OCI-LY7 (cell line): ENCODE results near the gene ZHX3. TPM values are rescaled to one million over a fixed set of nuclear protein-coding genes. Genes with fewer than 3 reads are reported as not detected.

Experiments
- BruUV-seq: library from RNA; stranded (reverse); fragments of 400-500 nt; replicated peaks from 2 replicates; lab custom pipeline; 2021; lab: Mats Ljungman, UMichigan
- CTCF ChIA-PET: fragments of 300-600 bp; sonication (Branson Sonifier 250); formaldehyde crosslinking; loops from one replicate; lab custom pipeline; 2022; ENCODE audit warnings: antibody characterized with exemption; ENCODE audit not compliant: unreplicated experiment; lab: Charles Lee
- POLR2A ChIA-PET: fragments of 300-600 bp; sonication (Branson Sonifier 250); formaldehyde crosslinking; loops from one replicate; lab custom pipeline; 2022; ENCODE audit warnings: antibody characterized with exemption; lab: Charles Lee
- DNase-seq: peaks from one replicate; pipeline ENCODE4 v3.0.0-alpha.2; 2015; ENCODE audit warnings: low spot score
- H2AFZ ChIP-seq: fragments of 200-600 bp; sonication (generic), shearing (Covaris generic); 2 replicates; pipeline ENCODE4 v1.6.1; 2014; ENCODE audit warnings: mild to moderate bottlenecking, antibody characterized with exemption, low read length, moderate library complexity
- H3K27ac ChIP-seq: fragments of 200-600 bp; sonication (generic); 2 replicates; pipeline ENCODE4 v1.5.1; 2014; ENCODE audit warnings: mixed run types, low read depth, mild to moderate bottlenecking, moderate library complexity, low read length, inconsistent platforms; ENCODE audit not compliant: poor library complexity, severe bottlenecking
- H3K36me3 ChIP-seq: fragments of 200-600 bp; sonication (generic); 2 replicates; pipeline ENCODE4 v1.6.1; 2014; ENCODE audit warnings: mild to moderate bottlenecking, antibody characterized with exemption, low read length, moderate library complexity, mixed read lengths; ENCODE audit not compliant: insufficient read depth
- H3K4me1 ChIP-seq: fragments of 200-600 bp; sonication (generic); 2 replicates; pipeline ENCODE4 v1.5.1; 2014; ENCODE audit warnings: mild to moderate bottlenecking, low read length; ENCODE audit not compliant: insufficient read depth, poor library complexity, severe bottlenecking
- H3K4me2 ChIP-seq: fragments of 200-600 bp; sonication (generic); 2 replicates; pipeline ENCODE4 v1.6.1; 2014; ENCODE audit warnings: mild to moderate bottlenecking, low read length
- H3K4me3 ChIP-seq: fragments of 200-600 bp; sonication (generic); 2 replicates; pipeline ENCODE4 v1.5.1; 2014; ENCODE audit warnings: mild to moderate bottlenecking, low read depth, low read length; ENCODE audit not compliant: poor library complexity, severe bottlenecking
- H3K79me2 ChIP-seq: fragments of 200-600 bp; sonication (generic); 2 replicates; pipeline ENCODE4 v1.6.1; 2016; ENCODE audit warnings: low read depth, mild to moderate bottlenecking, low read length, moderate library complexity, mixed read lengths; ENCODE audit not compliant: insufficient read depth
- H3K9me2 ChIP-seq: fragments of 200-600 bp; sonication (generic); 2 replicates; pipeline ENCODE4 v1.6.1; 2016; ENCODE audit warnings: mild to moderate bottlenecking, low read length, mixed read lengths; ENCODE audit not compliant: insufficient read depth
- H3K9me3 ChIP-seq: fragments of 200-600 bp; sonication (generic); 2 replicates; pipeline ENCODE4 v1.6.1; 2014; ENCODE audit warnings: mild to moderate bottlenecking, mixed run types, low read length, mixed read lengths
- H4K20me1 ChIP-seq: fragments of 200-600 bp; sonication (generic); 2 replicates; pipeline ENCODE4 v1.6.1; 2014; ENCODE audit warnings: mild to moderate bottlenecking, antibody characterized with exemption, low read length, moderate library complexity, mixed read lengths; ENCODE audit not compliant: insufficient read depth
- EZH2phosphoT487 ChIP-seq: fragments of 200-600 bp; sonication (generic); IDR thresholded peaks from 2 replicates; pipeline ENCODE4 v1.6.1; 2018; ENCODE audit warnings: low read depth, borderline replicate concordance, mild to moderate bottlenecking, mixed run types, antibody characterized with exemption, low read length, moderate library complexity, mixed read lengths
- intact Hi-C: fragments of 100-400 bp; cut with micrococcal nuclease; formaldehyde crosslinking; loops from one replicate; pipeline ENCODE4 v1.10.0; 2022; ENCODE audit not compliant: unreplicated experiment
- total RNA-seq, 2 experiments: library from RNA; depleted of rRNA in 1 of 2; stranded (reverse); fragments of >200 nt in 1 of 2; shearing (Covaris generic) in 1 of 2; gene quantifications; 2 replicates each; pipeline ENCODE4 v1.2.3, GENCODE V29; 2014 to 2022
- TF ChIP-seq, protein P1 (sequence below): fragments of 200-600 bp; sonication (generic); conservative IDR thresholded peaks from 2 replicates; pipeline ENCODE4 v1.5.1; 2014; ENCODE audit warnings: mild to moderate bottlenecking, antibody characterized with exemption, low read length, moderate library complexity, mixed read lengths

The ZHX3 gene
- total RNA-seq, 2 experiments from 2014 or later: 5.8 to 16.9 TPM

DNA sequence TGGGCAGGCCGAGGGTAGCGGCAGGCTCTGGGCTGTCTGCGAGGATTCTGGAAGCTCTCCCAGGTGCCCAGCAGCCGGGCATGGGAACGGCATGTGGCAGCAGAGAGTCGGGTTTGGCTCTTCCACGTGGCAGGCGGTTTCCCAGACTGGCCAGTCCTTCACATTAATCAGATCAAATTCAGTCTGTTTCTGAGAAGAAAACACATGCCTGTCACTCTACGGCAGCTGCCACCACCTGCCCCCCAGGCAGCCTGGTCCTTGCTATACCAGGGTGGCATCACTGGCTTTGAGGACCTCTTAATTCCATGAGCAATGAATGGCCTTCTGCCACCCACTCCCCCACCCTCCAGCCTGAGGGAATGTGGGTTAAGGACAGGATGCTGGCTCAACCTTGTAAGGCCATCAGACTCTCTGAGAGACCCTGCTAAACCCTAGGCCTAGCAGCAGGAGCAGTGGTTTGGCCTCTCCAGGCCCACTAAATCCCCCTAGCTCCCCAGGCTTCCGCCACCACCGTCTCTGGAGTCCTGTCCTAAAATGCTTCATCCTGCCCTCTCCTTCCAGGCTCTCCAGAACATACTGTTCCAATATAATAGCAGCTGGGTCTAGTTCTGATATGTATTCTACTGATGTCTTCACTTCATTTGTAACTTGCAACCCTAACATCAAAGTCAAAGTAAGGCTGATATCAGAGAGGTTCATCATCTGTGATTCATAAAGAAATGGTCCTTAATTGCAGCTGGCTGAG lies 132.3 kb downstream of the ZHX3 start:
- DNase-seq: no peak
- Histone ChIP-seq H3K4me1 (no peaks in the 10 kb centered on the region), H3K4me2 (no peak overlapping the region), H3K9me3 (peaks cover 15% of the 10 kb centered on the region; the same call in 1 of the 2 replicates), H3K36me3 (no peaks in the 10 kb centered on the region), H3K27ac (no peak overlapping the region), H3K4me3 (no peak overlapping the region), H3K79me2 (no peaks in the 10 kb centered on the region), H4K20me1 (no peaks in the 10 kb centered on the region), H2AFZ (no peak overlapping the region), H3K9me2 (no peaks in the 10 kb centered on the region)
- intact Hi-C loops: no loop called here
- POLR2A ChIA-PET: no interaction called here
- TF ChIP-seq EZH2phosphoT487: no peak
- TF ChIP-seq, protein P1, sequence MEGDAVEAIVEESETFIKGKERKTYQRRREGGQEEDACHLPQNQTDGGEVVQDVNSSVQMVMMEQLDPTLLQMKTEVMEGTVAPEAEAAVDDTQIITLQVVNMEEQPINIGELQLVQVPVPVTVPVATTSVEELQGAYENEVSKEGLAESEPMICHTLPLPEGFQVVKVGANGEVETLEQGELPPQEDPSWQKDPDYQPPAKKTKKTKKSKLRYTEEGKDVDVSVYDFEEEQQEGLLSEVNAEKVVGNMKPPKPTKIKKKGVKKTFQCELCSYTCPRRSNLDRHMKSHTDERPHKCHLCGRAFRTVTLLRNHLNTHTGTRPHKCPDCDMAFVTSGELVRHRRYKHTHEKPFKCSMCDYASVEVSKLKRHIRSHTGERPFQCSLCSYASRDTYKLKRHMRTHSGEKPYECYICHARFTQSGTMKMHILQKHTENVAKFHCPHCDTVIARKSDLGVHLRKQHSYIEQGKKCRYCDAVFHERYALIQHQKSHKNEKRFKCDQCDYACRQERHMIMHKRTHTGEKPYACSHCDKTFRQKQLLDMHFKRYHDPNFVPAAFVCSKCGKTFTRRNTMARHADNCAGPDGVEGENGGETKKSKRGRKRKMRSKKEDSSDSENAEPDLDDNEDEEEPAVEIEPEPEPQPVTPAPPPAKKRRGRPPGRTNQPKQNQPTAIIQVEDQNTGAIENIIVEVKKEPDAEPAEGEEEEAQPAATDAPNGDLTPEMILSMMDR: no peak
- CTCF ChIA-PET: no interaction called here
- no TSS peak for BruUV-seq

- no peaks in the 10 kb centered on the region for H3K9me2 ChIP-seq
- H3K4me3 ChIP-seq: no peak overlapping the region
- no peak overlapping the region for H3K27ac ChIP-seq
- intact Hi-C loops: no loop called here
- no peak overlapping the region for H2AFZ ChIP-seq
- no peak for TF ChIP-seq EZH2phosphoT487
- TF ChIP-seq, protein P1: no peak
- no TSS peak for BruUV-seq
- no peak overlapping the region for H3K4me2 ChIP-seq
- DNase-seq: no peak
- peaks cover 8% of the 10 kb centered on the region; the same call in 1 of the 2 replicates for H3K9me3 ChIP-seq
- H3K4me1 ChIP-seq: no peaks in the 10 kb centered on the region
- ChIA-PET CTCF (no interaction called here), POLR2A (no interaction called here)
- H3K36me3 ChIP-seq: no peaks in the 10 kb centered on the region
- no peaks in the 10 kb centered on the region for H4K20me1 ChIP-seq
- H3K79me2 ChIP-seq: no peaks in the 10 kb centered on the region
Measured at GRCh38 chr20:41183831-41184230, 133.7 kb downstream of the ZHX3 start.

- Histone ChIP-seq H3K4me1 (no peaks in the 10 kb centered on the region), H3K9me2 (no peaks in the 10 kb centered on the region), H3K4me2 (no peak overlapping the region), H3K27ac (no peak overlapping the region), H3K4me3 (no peak overlapping the region), H3K36me3 (no peaks in the 10 kb centered on the region), H4K20me1 (no peaks in the 10 kb centered on the region), H2AFZ (no peak overlapping the region), H3K79me2 (no peaks in the 10 kb centered on the region), H3K9me3 (peaks cover 8% of the 10 kb centered on the region; the same call in 1 of the 2 replicates)
- TF ChIP-seq, protein P1: no peak
- TF ChIP-seq EZH2phosphoT487: no peak
- ChIA-PET POLR2A (no interaction called here), CTCF (no interaction called here)
- no peak for DNase-seq
- no TSS peak for BruUV-seq
- intact Hi-C loops: no loop called here
Measured at GRCh38 chr20:41183391-41183790, 134.1 kb downstream of the ZHX3 start.
